Pancreas (tissue), 10 donors: ENCODE data around the gene ARID3B. TPM values are rescaled to one million over a fixed set of nuclear protein-coding genes. Genes with fewer than 3 reads are reported as not detected.
"Not testable (repeated sequence)": the region's sequence is repeated elsewhere in the genome, so short reads cannot be mapped to it uniquely, and the experiment has no call there.

Source experiments
- ATAC-seq, 4 donors: fragments of 200-7000 bp; cut with Tn5 transposase; one replicate each; pipeline versions ENCODE4 v1.8.0 to v1.9.1; 2020; ENCODE audit warnings: mild to moderate bottlenecking in 4 of 4, moderate library complexity in 4 of 4
- DNase-seq, 6 donors: peaks; one replicate each; pipeline ENCODE4 v3.0.0-alpha.2; 2020
- FAIRE-seq: peaks from 2 replicates; lab custom pipeline; 2012; peaks lifted over from hg19 to GRCh38; lab: Jason Lieb, UNC
- H3K27ac ChIP-seq, 4 donors: fragments of 200-600 bp; sonication (generic); 1 replicate in 3 of 4; 2 replicates in 1 of 4; pipeline versions ENCODE4 v1.5.0 to v1.8.0; 2020
- H3K27me3 ChIP-seq, 4 donors: fragments of 200-600 bp; one replicate each; pipeline ENCODE4 v1.8.0; 2021
- H3K36me3 ChIP-seq, 3 donors: fragments of 200-600 bp; sonication (generic) in 1 of 3; one replicate each; pipeline versions ENCODE4 v1.5.0 to v1.8.0; 2020 to 2021
- H3K4me1 ChIP-seq, 3 donors: fragments of 200-600 bp; one replicate each; pipeline ENCODE4 v1.8.0; 2021
- H3K4me3 ChIP-seq, 4 donors: fragments of 200-600 bp; sonication (generic) in 2 of 4; one replicate each; pipeline versions ENCODE4 v1.5.0 to v1.8.0; 2020 to 2021
- H3K9me3 ChIP-seq, 4 donors: fragments of 200-600 bp; one replicate each; pipeline ENCODE4 v1.8.0; 2021
- WGBS, 2 donors: extraction: QIAGEN DNeasy Blood & Tissue Kit; methylation state at CpG; one replicate each; pipeline ENCODE4 v1.1.7; 2013; 5-methylcytosine and 5-hydroxymethylcytosine counted together
- intact Hi-C, 3 donors: fragments of 100-400 bp; cut with DNase I; formaldehyde crosslinking; loops; one replicate each; pipeline versions ENCODE4 v1.11.1 to v1.14.2; 2022
- polyA plus RNA-seq, 2 donors: library from polyadenylated mRNA; stranded (reverse); fragments of 200-250 nt; gene quantifications; one replicate each; pipeline ENCODE4 v1.2.3, GENCODE V29; 2013
- total RNA-seq, 6 donors: library from RNA; stranded (reverse); fragmentation: NEBNext Ultra II Directional in 4 of 6; extraction: Animal tissue kit (Norgen Biotek cat#: 25700) in 4 of 6; gene quantifications; one replicate each; pipeline versions ENCODE4 v1.2.1 to v1.2.4, GENCODE V29; 2021 to 2023
- TF ChIP-seq, protein P1 (sequence below), 4 donors: fragments of 200-600 bp; sonication (generic) in 3 of 4; IDR thresholded peaks; one replicate each; pipeline versions ENCODE4 v1.5.0 to v1.8.0; 2021; ENCODE audit warnings: antibody characterized with exemption in 4 of 4
- donor health status: healthy with polysubstance abuse.
- donor health status: DM: no; HTN: no; CAD: no; lungs with moderate emphysema.
- donor health status: DM: no; HTN: no; CAD: no.
- donor health status: control.
- donor health status: control.
- donor health status: Bipolar disorder and iron deficiency.
- donor health status: DM: yes; HTN: yes; CAD: no.
- donor health status: DM: no; HTN: no; CAD: no.
- donor health status: DM: no; HTN: no; CAD: no.
- donor health status: DM: yes; HTN: yes; CAD: no.

Gene ARID3B
- total and polyA plus RNA-seq, 8 donors = 2.9 to 4.8 (median 3.8) TPM

DNA sequence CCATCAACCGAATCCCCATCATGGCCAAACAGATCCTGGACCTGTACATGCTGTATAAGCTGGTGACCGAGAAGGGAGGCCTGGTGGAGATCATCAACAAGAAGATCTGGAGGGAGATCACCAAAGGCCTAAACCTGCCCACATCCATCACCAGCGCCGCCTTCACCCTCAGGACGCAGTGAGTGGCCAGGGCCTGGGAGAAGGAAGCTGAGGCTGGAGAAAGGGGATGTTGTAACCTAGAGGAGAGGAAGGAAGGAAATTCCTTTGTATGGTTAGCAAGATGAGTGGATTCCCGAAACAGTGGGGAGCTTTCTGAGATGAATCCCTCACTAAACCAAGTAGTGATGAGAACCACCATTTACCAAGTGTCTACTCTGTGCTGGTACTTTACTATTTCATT is 48.8 kb downstream of the ARID3B start:
- TF ChIP-seq, protein P1, sequence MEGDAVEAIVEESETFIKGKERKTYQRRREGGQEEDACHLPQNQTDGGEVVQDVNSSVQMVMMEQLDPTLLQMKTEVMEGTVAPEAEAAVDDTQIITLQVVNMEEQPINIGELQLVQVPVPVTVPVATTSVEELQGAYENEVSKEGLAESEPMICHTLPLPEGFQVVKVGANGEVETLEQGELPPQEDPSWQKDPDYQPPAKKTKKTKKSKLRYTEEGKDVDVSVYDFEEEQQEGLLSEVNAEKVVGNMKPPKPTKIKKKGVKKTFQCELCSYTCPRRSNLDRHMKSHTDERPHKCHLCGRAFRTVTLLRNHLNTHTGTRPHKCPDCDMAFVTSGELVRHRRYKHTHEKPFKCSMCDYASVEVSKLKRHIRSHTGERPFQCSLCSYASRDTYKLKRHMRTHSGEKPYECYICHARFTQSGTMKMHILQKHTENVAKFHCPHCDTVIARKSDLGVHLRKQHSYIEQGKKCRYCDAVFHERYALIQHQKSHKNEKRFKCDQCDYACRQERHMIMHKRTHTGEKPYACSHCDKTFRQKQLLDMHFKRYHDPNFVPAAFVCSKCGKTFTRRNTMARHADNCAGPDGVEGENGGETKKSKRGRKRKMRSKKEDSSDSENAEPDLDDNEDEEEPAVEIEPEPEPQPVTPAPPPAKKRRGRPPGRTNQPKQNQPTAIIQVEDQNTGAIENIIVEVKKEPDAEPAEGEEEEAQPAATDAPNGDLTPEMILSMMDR (IDR thresholded peaks at IDR 0.05) = no peak
- WGBS, 2 donors = 93 to 95% methylated on average over 6 of the region's 6 CpGs
- Histone ChIP-seq H3K4me1 (no peaks in the 10 kb centered on the region), H3K4me3 (no peak overlapping the region), H3K27ac (no peak overlapping the region), H3K9me3 (no peaks in the 10 kb centered on the region), H3K27me3 (no peaks in the 10 kb centered on the region), H3K36me3 (peaks cover 0 to 11% (median 3%) of the 10 kb centered on the region in 3 donors)
- DNase-seq (no peak), ATAC-seq (no peak), FAIRE-seq (no peak)
- intact Hi-C loops = no loop called here

- H3K27ac ChIP-seq = no peak overlapping the region
- no peaks in the 10 kb centered on the region for H3K4me1 ChIP-seq
- H3K4me3 ChIP-seq = no peak overlapping the region
- ATAC-seq = peak; percentile 46 to 88 (median 86)
- DNase-seq = peak in 3 of 6 donors; percentile 51 to 69 (median 62)
- TF ChIP-seq, protein P1 (IDR thresholded peaks at IDR 0.05) = no peak
- no peaks in the 10 kb centered on the region for H3K27me3 ChIP-seq
- intact Hi-C loops = no loop called here
- 21 to 25% methylated on average over 3 of the region's 3 CpGs for WGBS, 2 donors
- no peak for FAIRE-seq
- H3K9me3 ChIP-seq = no peaks in the 10 kb centered on the region
- H3K36me3 ChIP-seq = no peaks in the 10 kb centered on the region
These were observed 51.2 kb downstream of the ARID3B start for GRCh38 chr15:74592222-74592621.

DNA sequence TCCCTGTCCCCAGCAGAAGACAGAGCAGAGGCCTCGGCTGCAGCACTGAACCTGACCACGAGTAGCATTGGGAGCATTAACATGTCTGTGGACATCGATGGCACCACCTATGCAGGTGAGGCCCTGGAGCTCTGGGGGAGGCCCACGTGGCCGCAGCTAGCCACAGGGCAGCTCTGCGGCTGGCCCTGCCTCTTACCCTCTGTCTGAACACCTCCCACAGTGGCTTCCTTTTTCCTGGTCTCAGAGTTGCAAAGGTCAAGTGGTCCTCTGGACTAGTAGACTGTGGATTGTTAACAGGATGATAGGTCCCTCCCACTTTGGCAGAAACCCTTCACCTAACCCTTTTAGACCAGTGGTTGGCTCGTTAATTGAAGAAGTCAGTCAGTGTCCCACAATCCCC is 52.1 kb downstream of the ARID3B start:
- no peaks in the 10 kb centered on the region for H3K27me3 ChIP-seq
- no peak for ATAC-seq
- TF ChIP-seq, protein P1 (IDR thresholded peaks at IDR 0.05) = no peak
- no peak overlapping the region for H3K27ac ChIP-seq
- no peaks in the 10 kb centered on the region for H3K9me3 ChIP-seq
- H3K4me3 ChIP-seq = no peak overlapping the region
- intact Hi-C loops = no loop called here
- H3K36me3 ChIP-seq = no peaks in the 10 kb centered on the region
- WGBS, 2 donors = 85 to 86% methylated on average over 7 of the region's 7 CpGs
- no peak for FAIRE-seq
- no peaks in the 10 kb centered on the region for H3K4me1 ChIP-seq
- peak in 1 of 6 donors; percentile 23 for DNase-seq

GRCh38 chr15:74594455-74594854 is 53.4 kb downstream of the ARID3B start:
- TF ChIP-seq, protein P1 (IDR thresholded peaks at IDR 0.05) = no peak
- H3K4me3 ChIP-seq = no peak overlapping the region
- peak in 1 of 6 donors; percentile 36 for DNase-seq
- H3K27me3 ChIP-seq = no peaks in the 10 kb centered on the region
- no peak for FAIRE-seq
- intact Hi-C loops = no loop called here
- no peak overlapping the region for H3K27ac ChIP-seq
- H3K9me3 ChIP-seq = no peaks in the 10 kb centered on the region
- no peaks in the 10 kb centered on the region for H3K36me3 ChIP-seq
- no peak for ATAC-seq
- H3K4me1 ChIP-seq = peaks cover 0 to 5% (median 0%) of the 10 kb centered on the region in 3 donors
- 95 to 97% methylated on average over 4 of the region's 4 CpGs for WGBS, 2 donors

DNA sequence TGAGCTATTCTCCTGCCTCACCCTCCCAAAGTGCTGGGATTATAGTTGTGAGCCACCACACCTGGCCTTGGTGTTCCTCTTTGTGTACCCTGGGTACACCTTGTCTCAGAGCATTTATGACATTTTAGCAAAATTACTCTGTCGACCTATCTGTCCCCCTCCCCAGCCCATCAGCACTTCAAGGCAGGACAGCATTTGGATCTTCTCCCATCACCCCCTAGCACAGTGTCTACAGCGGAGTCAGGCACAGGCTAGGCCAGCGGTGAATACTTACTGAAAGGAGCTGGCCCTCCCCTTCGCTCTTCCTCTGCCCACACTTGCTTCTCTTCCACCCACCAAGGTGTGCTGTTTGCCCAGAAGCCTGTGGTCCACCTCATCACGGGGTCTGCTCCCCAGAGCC is 54.3 kb downstream of the ARID3B start:
- TF ChIP-seq, protein P1 (IDR thresholded peaks at IDR 0.05) = no peak
- intact Hi-C loops = no loop called here
- no peaks in the 10 kb centered on the region for H3K27me3 ChIP-seq
- WGBS, 2 donors = 89 to 91% methylated on average over 5 of the region's 5 CpGs
- H3K4me1 ChIP-seq = peaks cover 0 to 8% (median 4%) of the 10 kb centered on the region in 3 donors
- no peaks in the 10 kb centered on the region for H3K36me3 ChIP-seq
- H3K9me3 ChIP-seq = no peaks in the 10 kb centered on the region
- H3K4me3 ChIP-seq = no peak overlapping the region
- DNase-seq (peak in 1 of 6 donors; percentile 14), ATAC-seq (no peak), FAIRE-seq (no peak)
- no peak overlapping the region for H3K27ac ChIP-seq

GRCh38 chr15:74596736-74597135 is 55.7 kb downstream of the ARID3B start:
- H3K4me1 ChIP-seq, H3K27me3 ChIP-seq, intact Hi-C loops, H3K27ac ChIP-seq, H3K9me3 ChIP-seq, FAIRE-seq, H3K36me3 ChIP-seq, ATAC-seq, H3K4me3 ChIP-seq: not testable (repeated sequence)
- 80 to 87% methylated on average over 10 of the region's 11 CpGs for WGBS, 2 donors
- peak in 2 of 6 donors; percentile 24 to 39 for DNase-seq

DNA sequence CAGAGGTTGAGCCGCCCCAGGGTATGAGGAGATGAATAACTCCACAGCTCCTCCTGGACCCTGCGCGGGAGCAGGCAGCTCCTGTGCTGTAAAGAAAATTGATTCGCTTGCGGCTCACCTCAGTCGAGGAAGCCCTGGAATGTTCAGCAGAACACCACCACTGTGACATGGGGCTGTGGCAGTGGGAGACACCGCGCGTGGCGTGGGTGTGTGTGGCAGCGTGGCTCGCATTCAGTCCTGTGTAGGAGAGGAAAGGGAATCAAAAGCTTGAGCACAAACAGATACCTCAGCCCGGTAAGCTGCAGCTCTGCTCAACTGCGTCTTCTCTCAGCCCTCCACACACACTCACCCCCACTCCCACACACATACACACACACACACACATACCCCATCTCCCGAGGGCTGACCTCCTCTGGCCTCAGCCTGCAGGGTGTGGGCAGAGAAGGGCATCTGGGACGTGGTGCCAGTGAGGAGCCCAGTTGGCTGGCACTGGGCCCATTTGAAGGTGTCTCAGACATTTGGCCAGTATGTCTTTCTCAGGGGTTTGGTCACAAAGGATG is 56.2 kb downstream of the ARID3B start:
- ATAC-seq, H3K4me1 ChIP-seq, H3K36me3 ChIP-seq, H3K27me3 ChIP-seq, H3K9me3 ChIP-seq, FAIRE-seq, intact Hi-C loops, H3K4me3 ChIP-seq, H3K27ac ChIP-seq: not testable (repeated sequence)
- 86 to 89% methylated on average over 14 to 16 of the region's 16 CpGs for WGBS, 2 donors
- peak in 2 of 6 donors; percentile 21 to 40 for DNase-seq
